Activated gamma-delta T cell (primary cell): Measurements from ENCODE around the gene HIPK3.

Source experiments
- DNase-seq: peaks from one replicate; lab custom pipeline; 2025; lab: John Stamatoyannopoulos, UW

Gene HIPK3

GRCh38 chr11:33390944-33391892, 134.0 kb downstream of the HIPK3 start:
- no peak for DNase-seq

DNA sequence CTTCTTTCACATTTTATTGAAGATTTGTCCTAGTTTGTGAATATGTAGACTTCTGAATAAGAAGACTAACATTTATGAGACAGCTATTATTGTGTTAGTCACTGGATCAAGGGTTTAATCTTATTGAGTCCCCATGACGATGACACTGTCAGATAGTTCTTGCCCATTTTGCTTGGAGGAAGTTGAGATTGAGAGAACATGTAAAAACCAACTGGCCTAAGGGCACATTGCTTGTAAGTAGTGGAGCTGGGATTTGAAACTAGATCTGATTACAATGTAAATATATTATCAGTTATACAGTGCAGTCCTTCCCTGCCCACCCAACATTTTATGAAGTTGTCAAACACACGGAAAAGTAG, 134.7 kb downstream of the HIPK3 start:
- DNase-seq: no peak

- DNase-seq: no peak
Observed at GRCh38 chr11:33394431-33395109, 137.4 kb downstream of the HIPK3 start.

GRCh38 chr11:33396361-33396760, 139.2 kb downstream of the HIPK3 start:
- no peak for DNase-seq

DNA sequence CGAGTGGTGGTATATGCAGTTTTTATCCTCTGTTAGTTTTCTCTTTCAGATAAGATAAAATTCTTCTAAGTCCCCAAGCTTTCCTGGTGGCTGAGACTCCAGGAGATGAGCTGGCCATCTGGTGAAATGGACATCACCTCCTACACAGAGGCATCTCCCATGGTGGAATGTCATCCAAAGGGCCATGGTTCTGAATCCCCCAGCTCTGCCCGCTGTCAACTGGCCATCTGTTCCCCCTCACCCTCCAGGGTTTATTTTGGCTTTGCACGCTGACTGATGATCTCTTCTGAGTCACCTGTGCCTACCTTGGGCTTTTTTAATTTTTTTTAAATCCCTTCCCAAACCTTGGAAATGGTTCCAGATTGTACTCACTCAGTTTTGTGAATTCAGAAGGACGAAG, 142.2 kb downstream of the HIPK3 start:
- no peak for DNase-seq

- DNase-seq: no peak
Observed at GRCh38 chr11:33402066-33402465, 144.9 kb downstream of the HIPK3 start.

GRCh38 chr11:33403344-33403743, 146.2 kb downstream of the HIPK3 start:
- DNase-seq: no peak

DNA sequence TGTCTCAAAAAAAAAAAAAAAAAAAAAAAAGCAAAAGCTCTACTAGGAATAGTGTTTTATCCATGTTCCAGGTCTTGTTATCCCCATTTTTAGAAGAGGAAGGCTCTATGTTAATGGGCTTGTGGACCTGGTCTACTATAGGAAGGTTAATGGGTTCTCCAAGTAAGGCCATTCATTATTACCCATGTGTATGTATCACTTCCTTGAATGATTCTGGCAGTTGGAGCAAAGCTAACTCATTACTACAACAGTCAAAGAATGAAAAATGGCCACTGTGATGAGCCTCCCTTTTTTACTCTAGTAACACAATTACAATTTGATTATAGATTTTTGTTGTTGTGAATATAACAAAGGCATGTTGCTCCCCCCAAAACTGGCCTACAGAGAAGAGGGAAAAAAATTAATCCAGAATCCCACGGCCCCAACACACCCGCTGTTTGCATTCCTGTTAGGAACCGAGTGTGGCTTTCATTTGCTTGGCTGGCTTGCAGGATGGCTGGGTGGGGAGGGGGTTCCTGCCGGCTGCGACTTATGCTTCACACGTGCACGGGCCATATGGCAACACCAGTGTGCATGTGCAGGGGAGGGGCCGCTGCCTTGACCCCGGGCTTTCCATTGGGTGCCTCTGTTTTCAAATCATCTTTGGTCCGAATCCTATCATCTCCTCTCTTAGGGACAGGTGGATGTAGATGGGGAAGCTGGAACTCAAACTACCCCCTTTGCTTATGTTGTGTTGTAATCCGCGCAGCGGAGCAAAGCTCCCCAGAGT, 148.8 kb downstream of the HIPK3 start:
- DNase-seq: no peak
